Measurements from ENCODE around the gene S100A13. TPM values are rescaled to one million over a fixed set of nuclear protein-coding genes. Genes with fewer than 3 reads are reported as not detected.

S100A13 gene
- total and polyA plus RNA-seq, 10 of the 15 experiments (the other 5 are each of a cell fraction or from before 2014, with no cell fraction given) = 5.7 to 30.9 (median 9.1) TPM

DNA sequence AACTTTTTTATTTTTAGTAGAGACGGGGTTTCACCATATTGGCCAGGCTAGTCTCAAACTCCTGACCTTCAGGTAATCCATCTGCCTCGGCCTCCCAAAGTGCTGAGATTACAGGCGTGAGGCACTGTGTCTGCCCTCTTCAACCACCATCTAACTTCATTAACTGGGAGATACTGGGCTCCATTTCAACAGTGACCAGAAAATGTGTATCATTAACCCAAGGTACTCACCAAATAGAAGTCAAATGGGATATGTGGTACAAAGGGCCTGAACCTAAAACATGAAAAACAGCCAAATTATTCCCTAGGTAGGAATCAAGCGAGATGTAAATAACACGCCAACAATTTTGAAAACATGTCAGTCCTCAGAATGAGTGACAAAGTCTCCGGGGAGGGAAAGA is 42.3 kb upstream of the S100A13 start:
- ChIA-PET CTCF (interaction anchor here (2.0 to 7.5 kb wide), 2 partner anchors 10 to 98 kb away, joined by 5 to 43 read pairs; no protein-coding TSS in a partner anchor), RAD21 (ENCODE audit: unreplicated experiment) (no interaction called here), SMC1A (ENCODE audit: uncharacterized antibody, unreplicated experiment) (interaction anchor here (0.8 to 1.8 kb wide), 4 partner anchors 11 to 317 kb away, joined by 3 to 5 read pairs (median 4); partner anchors contain the start of genes RAB13 and SNAPIN), POLR2A (no interaction called here)
- 73% methylated on average over 6 of the region's 6 CpGs for WGBS (ENCODE audit: insufficient coverage, insufficient replicate concordance, low lambda C conversion rate, missing lambda C conversion rate)
- FAIRE-seq = no peak
- no peak for DNase-seq (ENCODE audit: low read depth, low spot score)
- H3K9me3 ChIP-seq (replicated peaks; ENCODE audit: control insufficient read depth, insufficient read depth, low read length) = no peaks in the 10 kb centered on the region
- no peaks in the 10 kb centered on the region for H4K20me1 ChIP-seq (ENCODE audit: control insufficient read depth, insufficient read depth)
- H3K4me1 ChIP-seq (ENCODE audit: control insufficient read depth, insufficient read depth, low read length) = peaks cover 4% of the 10 kb centered on the region; the same call in 1 of the 2 replicates
- peaks cover 7 to 34% of the 10 kb centered on the region in 2 experiments for H3K36me3 ChIP-seq (ENCODE audit: control insufficient read depth in 2 of 2, insufficient read depth in 2 of 2, low read length in 1 of 2)
- H3K27me3 ChIP-seq (replicated peaks in 1 of 2; ENCODE audit: control insufficient read depth in 2 of 2, insufficient read depth in 2 of 2, low read length in 1 of 2) = no peaks in the 10 kb centered on the region
- H3K79me2 ChIP-seq (ENCODE audit: control insufficient read depth, insufficient read depth, low read length) = peaks cover 24% of the 10 kb centered on the region
- intact Hi-C loops (cut with micrococcal nuclease; ENCODE audit: unreplicated experiment) (loop anchor here (2.0 to 5.0 kb wide), 4 partner anchors 35 to 317 kb away; partner anchors contain the start of genes CHTOP and RAB13), in situ Hi-C loops (cut with MboI) (no loop called here)
- peak overlapping the region; percentile 99 for H3K4me3 ChIP-seq
- BruUV-seq (replicated peaks) = no TSS peak
- H2AFZ ChIP-seq (ENCODE audit: control insufficient read depth, low read depth, low read length) = no peak overlapping the region
- no peak overlapping the region for H3K27ac ChIP-seq (ENCODE audit: control insufficient read depth, insufficient read depth)
- peak overlapping the region; percentile 85 for H3K4me2 ChIP-seq (ENCODE audit: control insufficient read depth, insufficient read depth)
- ATAC-seq = no peak
- peak overlapping the region; percentile 94 for H3K9ac ChIP-seq (ENCODE audit: control insufficient read depth, insufficient read depth, low read length)
- TF ChIP-seq YY1 (IDR thresholded peaks at IDR 0.05; ENCODE audit: low read depth, low read length) (no peak), RELB (IDR thresholded peaks at IDR 0.05; ENCODE audit: low read depth) (no peak), ZBTB40 (IDR thresholded peaks at IDR 0.05; ENCODE audit: borderline replicate concordance) (no peak), NR2C2 (IDR thresholded peaks at IDR 0.05; ENCODE audit: borderline replicate concordance, control insufficient read depth, insufficient read length, low read depth) (no peak), ESRRA (IDR thresholded peaks at IDR 0.05; ENCODE audit: low read length) (no peak), SKIL (IDR thresholded peaks at IDR 0.05; ENCODE audit: low read depth, poor library complexity, severe bottlenecking) (no peak)
- TF ChIP-seq, protein P1, sequence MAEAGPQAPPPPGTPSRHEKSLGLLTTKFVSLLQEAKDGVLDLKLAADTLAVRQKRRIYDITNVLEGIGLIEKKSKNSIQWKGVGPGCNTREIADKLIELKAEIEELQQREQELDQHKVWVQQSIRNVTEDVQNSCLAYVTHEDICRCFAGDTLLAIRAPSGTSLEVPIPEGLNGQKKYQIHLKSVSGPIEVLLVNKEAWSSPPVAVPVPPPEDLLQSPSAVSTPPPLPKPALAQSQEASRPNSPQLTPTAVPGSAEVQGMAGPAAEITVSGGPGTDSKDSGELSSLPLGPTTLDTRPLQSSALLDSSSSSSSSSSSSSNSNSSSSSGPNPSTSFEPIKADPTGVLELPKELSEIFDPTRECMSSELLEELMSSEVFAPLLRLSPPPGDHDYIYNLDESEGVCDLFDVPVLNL (IDR thresholded peaks at IDR 0.05; ENCODE audit: low read depth, low read length) = no peak
- TF ChIP-seq, protein P2, sequence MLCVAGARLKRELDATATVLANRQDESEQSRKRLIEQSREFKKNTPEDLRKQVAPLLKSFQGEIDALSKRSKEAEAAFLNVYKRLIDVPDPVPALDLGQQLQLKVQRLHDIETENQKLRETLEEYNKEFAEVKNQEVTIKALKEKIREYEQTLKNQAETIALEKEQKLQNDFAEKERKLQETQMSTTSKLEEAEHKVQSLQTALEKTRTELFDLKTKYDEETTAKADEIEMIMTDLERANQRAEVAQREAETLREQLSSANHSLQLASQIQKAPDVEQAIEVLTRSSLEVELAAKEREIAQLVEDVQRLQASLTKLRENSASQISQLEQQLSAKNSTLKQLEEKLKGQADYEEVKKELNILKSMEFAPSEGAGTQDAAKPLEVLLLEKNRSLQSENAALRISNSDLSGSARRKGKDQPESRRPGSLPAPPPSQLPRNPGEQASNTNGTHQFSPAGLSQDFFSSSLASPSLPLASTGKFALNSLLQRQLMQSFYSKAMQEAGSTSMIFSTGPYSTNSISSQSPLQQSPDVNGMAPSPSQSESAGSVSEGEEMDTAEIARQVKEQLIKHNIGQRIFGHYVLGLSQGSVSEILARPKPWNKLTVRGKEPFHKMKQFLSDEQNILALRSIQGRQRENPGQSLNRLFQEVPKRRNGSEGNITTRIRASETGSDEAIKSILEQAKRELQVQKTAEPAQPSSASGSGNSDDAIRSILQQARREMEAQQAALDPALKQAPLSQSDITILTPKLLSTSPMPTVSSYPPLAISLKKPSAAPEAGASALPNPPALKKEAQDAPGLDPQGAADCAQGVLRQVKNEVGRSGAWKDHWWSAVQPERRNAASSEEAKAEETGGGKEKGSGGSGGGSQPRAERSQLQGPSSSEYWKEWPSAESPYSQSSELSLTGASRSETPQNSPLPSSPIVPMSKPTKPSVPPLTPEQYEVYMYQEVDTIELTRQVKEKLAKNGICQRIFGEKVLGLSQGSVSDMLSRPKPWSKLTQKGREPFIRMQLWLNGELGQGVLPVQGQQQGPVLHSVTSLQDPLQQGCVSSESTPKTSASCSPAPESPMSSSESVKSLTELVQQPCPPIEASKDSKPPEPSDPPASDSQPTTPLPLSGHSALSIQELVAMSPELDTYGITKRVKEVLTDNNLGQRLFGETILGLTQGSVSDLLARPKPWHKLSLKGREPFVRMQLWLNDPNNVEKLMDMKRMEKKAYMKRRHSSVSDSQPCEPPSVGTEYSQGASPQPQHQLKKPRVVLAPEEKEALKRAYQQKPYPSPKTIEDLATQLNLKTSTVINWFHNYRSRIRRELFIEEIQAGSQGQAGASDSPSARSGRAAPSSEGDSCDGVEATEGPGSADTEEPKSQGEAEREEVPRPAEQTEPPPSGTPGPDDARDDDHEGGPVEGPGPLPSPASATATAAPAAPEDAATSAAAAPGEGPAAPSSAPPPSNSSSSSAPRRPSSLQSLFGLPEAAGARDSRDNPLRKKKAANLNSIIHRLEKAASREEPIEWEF (IDR thresholded peaks at IDR 0.05; ENCODE audit: insufficient replicate concordance, low read depth, low read length) = no peak
